CD8-positive, alpha-beta memory T cell (primary cell): ENCODE measurements around the gene AMMECR1. TPM values are rescaled to one million over a fixed set of nuclear protein-coding genes. Genes with fewer than 3 reads are reported as not detected.
"Not testable (repeated sequence)": the region's sequence is repeated elsewhere in the genome, so short reads cannot be mapped to it uniquely, and the experiment has no call there.

Experiments used
- CTCF ChIA-PET: fragments of 350-600 bp; sonication (Branson Sonifier 250); formaldehyde crosslinking; loops from one replicate; lab custom pipeline; 2021; ENCODE audit warnings: antibody characterized with exemption; lab: Charles Lee
- POLR2A ChIA-PET: fragments of 350-600 bp; sonication (Branson Sonifier 250); formaldehyde crosslinking; loops from one replicate; lab custom pipeline; 2021; ENCODE audit warnings: antibody characterized with exemption; lab: Charles Lee
- DNase-seq, 5 donors: peaks; one replicate each; pipeline versions ENCODE4 v3.0.0 to v3.0.0-alpha.2; 2020 to 2022; ENCODE audit warnings: mixed read lengths in 1 of 5
- H3K27ac ChIP-seq: one replicate; pipeline ENCODE4 v1.7.0; 2013; ENCODE audit warnings: low read depth, mild to moderate bottlenecking, low read length, moderate library complexity
- H3K27me3 ChIP-seq: 2 replicates; pipeline ENCODE4 v1.7.0; 2013; ENCODE audit warnings: low read length, mild to moderate bottlenecking; ENCODE audit not compliant: insufficient read depth, poor library complexity, severe bottlenecking
- H3K36me3 ChIP-seq: 2 replicates; pipeline ENCODE4 v1.7.0; 2013; ENCODE audit warnings: mild to moderate bottlenecking, low read length, moderate library complexity; ENCODE audit not compliant: insufficient read depth
- H3K4me1 ChIP-seq: 2 replicates; pipeline ENCODE4 v1.7.0; 2013; ENCODE audit warnings: mild to moderate bottlenecking, low read length, moderate library complexity; ENCODE audit not compliant: insufficient read depth
- H3K4me3 ChIP-seq: 2 replicates; pipeline ENCODE4 v1.7.0; 2013; ENCODE audit warnings: mild to moderate bottlenecking, low read length
- H3K9me3 ChIP-seq: 2 replicates; pipeline ENCODE4 v1.7.0; 2013; ENCODE audit warnings: mild to moderate bottlenecking, low read length
- H3K27ac Mint-ChIP-seq, 8 donors: one replicate each; pipeline ENCODE4 v1.8.0; 2020 to 2021; ENCODE audit warnings: mixed read lengths in 8 of 8, mild to moderate bottlenecking in 6 of 8, inconsistent platforms in 3 of 8, moderate library complexity in 3 of 8
- H3K27me3 Mint-ChIP-seq, 2 donors: one replicate each; pipeline ENCODE4 v1.8.0; 2020 to 2021; ENCODE audit warnings: mixed read lengths in 2 of 2, mild to moderate bottlenecking in 1 of 2, moderate library complexity in 1 of 2
- H3K36me3 Mint-ChIP-seq, 3 donors: one replicate each; pipeline ENCODE4 v1.8.0; 2020 to 2021; ENCODE audit warnings: mixed read lengths in 3 of 3, inconsistent platforms in 1 of 3, mild to moderate bottlenecking in 1 of 3
- H3K4me1 Mint-ChIP-seq, 3 donors: one replicate each; pipeline ENCODE4 v1.8.0; 2020 to 2021; ENCODE audit warnings: mixed read lengths in 3 of 3, inconsistent platforms in 1 of 3, mild to moderate bottlenecking in 1 of 3
- H3K4me3 Mint-ChIP-seq, 7 donors: one replicate each; pipeline ENCODE4 v1.8.0; 2020 to 2021; ENCODE audit warnings: mixed read lengths in 7 of 7, mild to moderate bottlenecking in 6 of 7, moderate library complexity in 4 of 7, inconsistent platforms in 2 of 7
- H3K9me3 Mint-ChIP-seq, 5 donors: one replicate each; pipeline ENCODE4 v1.8.0; 2020 to 2022; ENCODE audit warnings: mixed read lengths in 5 of 5, mild to moderate bottlenecking in 3 of 5, moderate library complexity in 2 of 5, inconsistent platforms in 1 of 5
- polyA plus RNA-seq: library from polyadenylated mRNA; unstranded; fragments of 300-500 nt; fragmentation: Illumina TruSeq; gene quantifications from one replicate; pipeline ENCODE4 v1.2.3, GENCODE V29; 2021
- total RNA-seq, 2 experiments: library from RNA; stranded (reverse); gene quantifications; one replicate each; pipeline ENCODE4 v1.2.3, GENCODE V29; 2021

Gene AMMECR1
- total and polyA plus RNA-seq, 3 experiments from 2014 or later, result 8.0 to 16.6 (median 16.3) TPM

DNA sequence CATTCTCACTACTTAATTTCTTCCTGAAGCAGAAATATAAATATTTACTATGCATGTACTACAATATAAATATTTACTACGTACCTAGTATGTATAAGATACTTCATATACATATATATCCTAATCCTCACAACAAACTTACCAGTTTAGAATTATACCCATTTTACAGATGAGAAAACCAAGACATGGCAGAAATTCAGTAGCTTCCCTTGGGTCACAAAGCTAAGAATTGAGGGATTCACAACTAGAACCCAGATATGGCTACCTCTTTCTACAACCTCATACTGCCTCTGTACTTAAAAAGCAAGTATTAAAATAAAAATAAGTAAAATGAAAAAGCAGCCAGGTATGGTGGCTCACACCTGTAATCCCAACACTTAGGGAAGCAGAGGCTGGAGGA is 65.9 kb downstream of the AMMECR1 start:
- no peak overlapping the region for H3K27ac ChIP-seq
- H3K4me1 ChIP-seq, result peaks cover 1% of the 10 kb centered on the region
- no peaks in the 10 kb centered on the region for H3K9me3 Mint-ChIP-seq
- H3K4me3 ChIP-seq, result no peak overlapping the region
- CTCF ChIA-PET, result no interaction called here
- no peak overlapping the region for H3K27ac Mint-ChIP-seq
- peaks cover 0 to 1% (median 1%) of the 10 kb centered on the region in 3 donors for H3K36me3 Mint-ChIP-seq
- peaks cover 15 to 59% (median 25%) of the 10 kb centered on the region in 3 donors for H3K4me1 Mint-ChIP-seq
- POLR2A ChIA-PET, result no interaction called here
- H3K36me3 ChIP-seq, result no peaks in the 10 kb centered on the region
- no peak overlapping the region for H3K4me3 Mint-ChIP-seq
- DNase-seq, result no peak
- no peaks in the 10 kb centered on the region for H3K9me3 ChIP-seq
- peaks cover 0 to 3% of the 10 kb centered on the region in 2 donors for H3K27me3 Mint-ChIP-seq
- no peaks in the 10 kb centered on the region for H3K27me3 ChIP-seq

DNA sequence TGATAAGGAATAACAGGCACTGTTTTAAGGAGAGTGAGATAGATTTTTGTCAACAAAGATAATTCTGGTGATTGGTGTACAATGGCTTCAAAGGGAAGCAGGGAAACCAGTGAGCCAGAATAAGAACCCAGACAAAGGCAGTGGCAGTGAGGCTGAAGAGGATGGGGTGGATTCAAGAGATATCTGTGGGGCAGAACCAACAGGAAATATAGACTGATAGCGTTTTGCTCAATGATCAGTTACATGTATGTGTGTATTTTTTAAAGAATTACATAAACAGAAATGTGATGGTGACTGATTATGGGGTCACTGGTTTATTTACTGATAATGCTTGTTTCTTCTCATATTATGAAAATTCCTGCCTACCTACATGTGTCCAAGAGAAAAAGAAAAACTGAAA is 66.4 kb downstream of the AMMECR1 start:
- Histone ChIP-seq H3K27me3 (no peaks in the 10 kb centered on the region), H3K27ac (no peak overlapping the region), H3K9me3 (no peaks in the 10 kb centered on the region), H3K4me1 (peaks cover 6% of the 10 kb centered on the region), H3K4me3 (no peak overlapping the region), H3K36me3 (no peaks in the 10 kb centered on the region)
- DNase-seq, result no peak
- H3K27ac Mint-ChIP-seq, result peak overlapping the region in 3 of 8 donors; percentile 8 to 51 (median 14)
- peaks cover 0 to 1% (median 1%) of the 10 kb centered on the region in 3 donors for H3K36me3 Mint-ChIP-seq
- H3K9me3 Mint-ChIP-seq, result no peaks in the 10 kb centered on the region
- no peak overlapping the region for H3K4me3 Mint-ChIP-seq
- H3K27me3 Mint-ChIP-seq, result peaks cover 0 to 3% of the 10 kb centered on the region in 2 donors
- POLR2A ChIA-PET, result no interaction called here
- CTCF ChIA-PET, result no interaction called here
- H3K4me1 Mint-ChIP-seq, result peaks cover 19 to 59% (median 30%) of the 10 kb centered on the region in 3 donors

DNA sequence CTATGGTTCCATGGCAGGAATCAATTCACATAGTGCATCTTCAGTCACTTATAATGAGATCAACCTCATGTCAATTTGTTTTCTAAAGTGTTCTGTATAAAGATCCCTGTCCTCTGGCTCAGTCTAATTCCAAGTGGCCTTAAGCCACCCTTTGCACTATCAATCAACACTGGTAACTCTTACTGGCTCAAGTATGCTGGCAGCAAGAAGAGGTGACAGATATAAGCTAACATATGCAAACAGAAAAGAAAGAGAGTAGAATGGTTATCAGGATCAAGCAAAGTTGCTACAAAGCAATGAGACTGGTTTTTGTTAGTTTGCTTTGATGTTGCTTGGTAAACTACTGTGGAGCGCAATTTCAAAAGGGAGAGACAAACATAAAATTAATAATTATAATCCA is 67.0 kb downstream of the AMMECR1 start:
- ChIA-PET CTCF (no interaction called here), POLR2A (no interaction called here)
- H3K27ac ChIP-seq, result no peak overlapping the region
- Mint-ChIP-seq H3K27me3 (peaks cover 0 to 3% of the 10 kb centered on the region in 2 donors), H3K27ac (peak overlapping the region in 2 of 8 donors; percentile 1 to 51), H3K4me3 (no peak overlapping the region), H3K36me3 (peaks cover 0 to 1% (median 1%) of the 10 kb centered on the region in 3 donors), H3K9me3 (no peaks in the 10 kb centered on the region), H3K4me1 (peaks cover 23 to 64% (median 36%) of the 10 kb centered on the region in 3 donors)
- no peak for DNase-seq
- no peaks in the 10 kb centered on the region for H3K9me3 ChIP-seq
- no peaks in the 10 kb centered on the region for H3K36me3 ChIP-seq
- no peaks in the 10 kb centered on the region for H3K27me3 ChIP-seq
- no peak overlapping the region for H3K4me3 ChIP-seq
- peaks cover 8% of the 10 kb centered on the region for H3K4me1 ChIP-seq

DNA sequence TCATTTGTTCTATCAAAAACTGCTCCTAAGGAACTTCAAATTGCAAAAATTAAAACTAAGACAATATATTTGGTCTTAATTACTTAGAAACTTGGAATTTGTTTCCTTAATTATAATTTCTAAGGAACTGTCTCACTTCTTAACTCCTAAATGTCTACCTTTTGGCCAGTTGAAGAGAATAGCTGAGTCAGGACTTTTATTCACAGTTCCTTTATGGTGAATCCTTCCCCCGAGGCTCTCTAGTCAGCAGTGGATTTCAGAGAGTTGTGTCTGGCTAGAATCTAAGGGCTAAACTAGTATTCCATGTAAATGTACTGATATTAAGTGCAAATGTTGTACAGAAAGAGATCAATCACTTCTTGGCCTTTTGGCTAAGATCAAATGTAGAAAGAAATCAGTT is 69.3 kb downstream of the AMMECR1 start:
- Histone ChIP-seq H3K27me3 (no peaks in the 10 kb centered on the region), H3K9me3 (no peaks in the 10 kb centered on the region), H3K4me1 (peaks cover 8% of the 10 kb centered on the region), H3K27ac (no peak overlapping the region), H3K4me3 (no peak overlapping the region), H3K36me3 (no peaks in the 10 kb centered on the region)
- ChIA-PET CTCF (no interaction called here), POLR2A (no interaction called here)
- peaks cover 0 to 3% of the 10 kb centered on the region in 2 donors for H3K27me3 Mint-ChIP-seq
- H3K4me3 Mint-ChIP-seq, result no peak overlapping the region
- peaks cover 0 to 3% (median 1%) of the 10 kb centered on the region in 3 donors for H3K36me3 Mint-ChIP-seq
- no peaks in the 10 kb centered on the region for H3K9me3 Mint-ChIP-seq
- peak overlapping the region in 3 of 8 donors; percentile 0 to 67 (median 10) for H3K27ac Mint-ChIP-seq
- H3K4me1 Mint-ChIP-seq, result peaks cover 36 to 75% (median 58%) of the 10 kb centered on the region in 3 donors
- no peak for DNase-seq

DNA sequence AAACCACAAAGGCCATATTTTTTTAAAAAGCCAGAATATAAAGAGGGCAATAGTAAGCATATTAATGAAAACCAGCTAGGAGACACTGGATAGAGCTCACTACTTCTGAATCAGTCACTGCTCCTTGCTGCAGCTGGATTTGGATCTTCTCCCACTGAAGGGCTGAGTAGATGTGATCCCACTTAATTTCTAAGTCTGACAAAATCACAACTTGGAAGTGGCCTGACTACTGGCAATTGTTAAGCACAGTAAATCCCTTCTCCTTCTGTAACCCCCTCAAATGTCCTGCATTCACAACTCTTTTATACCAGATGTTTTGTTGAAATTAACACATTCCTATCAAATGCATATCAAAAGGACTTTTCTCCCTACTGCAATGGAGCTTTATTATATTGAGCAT is 72.9 kb downstream of the AMMECR1 start:
- peaks cover 2 to 11% (median 8%) of the 10 kb centered on the region in 3 donors for H3K36me3 Mint-ChIP-seq
- H3K4me3 Mint-ChIP-seq, result no peak overlapping the region
- peak overlapping the region in 3 of 8 donors; percentile 39 to 51 (median 45) for H3K27ac Mint-ChIP-seq
- H3K36me3 ChIP-seq, result no peaks in the 10 kb centered on the region
- ChIA-PET POLR2A (interaction anchor here (0.8 kb wide), 1 partner anchor 8 kb away, joined by 3 read pairs; no protein-coding TSS in a partner anchor), CTCF (no interaction called here)
- H3K4me1 ChIP-seq, result peaks cover 8% of the 10 kb centered on the region
- no peaks in the 10 kb centered on the region for H3K9me3 ChIP-seq
- peaks cover 37 to 80% (median 69%) of the 10 kb centered on the region in 3 donors for H3K4me1 Mint-ChIP-seq
- H3K27me3 ChIP-seq, result no peaks in the 10 kb centered on the region
- H3K27ac ChIP-seq, result no peak overlapping the region
- H3K4me3 ChIP-seq, result no peak overlapping the region
- DNase-seq, result no peak
- H3K27me3 Mint-ChIP-seq, result peaks cover 0 to 10% of the 10 kb centered on the region in 2 donors
- H3K9me3 Mint-ChIP-seq, result peaks cover 0 to 15% (median 10%) of the 10 kb centered on the region in 5 donors

DNA sequence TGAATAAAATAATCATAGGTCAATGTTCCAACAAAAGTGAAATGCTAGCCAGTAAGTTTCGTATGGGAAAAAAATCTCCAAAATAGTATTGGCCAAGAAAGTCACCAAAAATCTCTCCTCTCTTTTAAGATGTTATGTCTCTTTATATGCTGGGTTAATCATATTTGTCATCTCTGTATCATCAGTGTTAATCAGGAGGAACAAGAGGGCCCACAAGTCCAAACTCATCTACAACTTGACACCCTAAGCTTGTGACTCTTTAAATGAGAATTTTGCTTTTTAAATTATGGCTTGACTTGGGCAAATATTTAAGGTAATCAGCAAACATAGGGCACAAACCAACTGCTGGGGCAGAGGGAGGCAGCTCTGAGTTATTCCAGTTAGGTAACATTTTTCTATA is 75.5 kb downstream of the AMMECR1 start:
- Histone ChIP-seq H3K36me3 (no peaks in the 10 kb centered on the region), H3K4me3 (no peak overlapping the region), H3K27me3 (no peaks in the 10 kb centered on the region), H3K9me3 (no peaks in the 10 kb centered on the region), H3K27ac (no peak overlapping the region), H3K4me1 (peaks cover 16% of the 10 kb centered on the region)
- peaks cover 58 to 87% (median 85%) of the 10 kb centered on the region in 3 donors for H3K4me1 Mint-ChIP-seq
- peak overlapping the region in 3 of 8 donors; percentile 20 to 52 (median 34) for H3K27ac Mint-ChIP-seq
- ChIA-PET CTCF (no interaction called here), POLR2A (no interaction called here)
- no peak overlapping the region for H3K4me3 Mint-ChIP-seq
- H3K9me3 Mint-ChIP-seq, result peaks cover 0 to 27% (median 16%) of the 10 kb centered on the region in 5 donors
- peaks cover 5 to 17% (median 15%) of the 10 kb centered on the region in 3 donors for H3K36me3 Mint-ChIP-seq
- no peak for DNase-seq
- peaks cover 0 to 11% of the 10 kb centered on the region in 2 donors for H3K27me3 Mint-ChIP-seq

DNA sequence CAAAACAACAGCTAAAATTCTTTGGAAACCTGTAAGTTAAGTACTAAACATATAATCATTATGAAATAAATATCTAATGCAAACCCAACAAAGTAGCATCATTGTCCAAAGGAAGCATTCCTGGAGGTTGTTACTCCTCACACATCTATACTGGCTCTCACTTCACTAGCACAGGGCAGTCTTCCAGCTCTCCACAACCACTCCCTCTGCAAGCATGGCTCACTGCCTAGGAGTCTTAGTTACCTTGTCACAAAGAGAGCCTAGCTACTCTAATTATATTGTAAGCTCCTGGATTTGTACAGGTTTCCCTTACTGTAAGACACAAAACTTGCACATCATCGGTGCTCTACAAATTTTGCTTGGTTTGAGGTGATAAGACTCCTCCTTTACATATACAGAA is 76.1 kb downstream of the AMMECR1 start:
- H3K4me1 ChIP-seq, result peaks cover 18% of the 10 kb centered on the region
- DNase-seq, result no peak
- peaks cover 61 to 88% (median 87%) of the 10 kb centered on the region in 3 donors for H3K4me1 Mint-ChIP-seq
- H3K36me3 Mint-ChIP-seq, result peaks cover 5 to 17% (median 15%) of the 10 kb centered on the region in 3 donors
- CTCF ChIA-PET, result no interaction called here
- no peak overlapping the region for H3K27ac ChIP-seq
- peaks cover 0 to 27% (median 16%) of the 10 kb centered on the region in 5 donors for H3K9me3 Mint-ChIP-seq
- H3K27ac Mint-ChIP-seq, result peak overlapping the region in 1 of 8 donors; percentile 52
- H3K4me3 ChIP-seq, result no peak overlapping the region
- no peaks in the 10 kb centered on the region for H3K27me3 ChIP-seq
- POLR2A ChIA-PET, result no interaction called here
- peaks cover 0 to 11% of the 10 kb centered on the region in 2 donors for H3K27me3 Mint-ChIP-seq
- H3K4me3 Mint-ChIP-seq, result no peak overlapping the region
- no peaks in the 10 kb centered on the region for H3K9me3 ChIP-seq
- H3K36me3 ChIP-seq, result no peaks in the 10 kb centered on the region

DNA sequence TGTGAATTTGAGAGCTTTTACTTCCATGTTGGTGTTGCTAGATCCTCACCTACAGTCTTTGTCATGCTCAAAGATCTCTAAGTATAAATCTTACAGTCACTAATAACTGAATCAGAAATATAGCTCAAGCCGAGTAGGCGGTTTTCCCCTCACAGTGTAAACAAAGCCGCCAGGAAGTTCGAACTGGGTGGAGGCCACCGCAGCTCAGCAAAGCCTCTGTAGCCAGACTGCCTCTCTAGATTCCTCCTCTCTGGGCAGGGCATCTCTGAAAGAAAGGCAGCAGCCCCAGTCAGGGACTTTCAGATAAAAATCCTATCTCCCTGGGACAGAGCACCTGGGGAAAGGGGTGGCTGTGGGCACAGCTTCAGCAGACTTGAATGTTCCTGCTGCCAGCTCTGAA is 79.6 kb downstream of the AMMECR1 start:
- H3K36me3 ChIP-seq, H3K27me3 ChIP-seq, H3K4me3 ChIP-seq, H3K9me3 ChIP-seq, H3K27ac ChIP-seq: not testable (repeated sequence)
- H3K4me1 ChIP-seq, result peaks cover 15% of the 10 kb centered on the region
- H3K9me3 Mint-ChIP-seq, result peaks cover 0 to 41% (median 22%) of the 10 kb centered on the region in 5 donors
- ChIA-PET POLR2A (interaction anchor here (1.1 to 2.2 kb wide), 2 partner anchors 8 to 80 kb away, joined by 4 to 11 read pairs; partner anchors contain the start of gene AMMECR1), CTCF (interaction anchor here (0.9 to 1.1 kb wide), 2 partner anchors 9 kb away, joined by 3 to 5 read pairs; no protein-coding TSS in a partner anchor)
- H3K4me1 Mint-ChIP-seq, result peaks cover 56 to 77% (median 77%) of the 10 kb centered on the region in 3 donors
- peak overlapping the region; percentile 58 to 89 (median 80) for H3K27ac Mint-ChIP-seq
- peaks cover 4 to 17% (median 17%) of the 10 kb centered on the region in 3 donors for H3K36me3 Mint-ChIP-seq
- DNase-seq, result peak; percentile 7 to 64 (median 27)
- peaks cover 0 to 11% of the 10 kb centered on the region in 2 donors for H3K27me3 Mint-ChIP-seq
- H3K4me3 Mint-ChIP-seq, result peak overlapping the region in 6 of 7 donors; percentile 36 to 65 (median 56)
